GM20000 (cell line): ENCODE measurements around the gene PDGFRB.

ENCODE experiments used
- DNase-seq: peaks from one replicate; pipeline ENCODE4 v3.0.0; 2012; ENCODE audit warnings: low spot score
- TF ChIP-seq, protein P1 (sequence below): IDR thresholded peaks from 2 replicates; pipeline ENCODE4 v1.5.1; 2012; ENCODE audit warnings: mild to moderate bottlenecking, control low read depth; ENCODE audit errors: extremely low read depth, missing control alignments

Gene PDGFRB

GRCh38 chr5:150155258-150156026 lies at the start of gene PDGFRB:
Gene PDGFRB, minus strand, starts transcription at chr5:150155845. Its CDS starts 18,798 bp downstream, at chr5:150137047.
- TF ChIP-seq, protein P1, sequence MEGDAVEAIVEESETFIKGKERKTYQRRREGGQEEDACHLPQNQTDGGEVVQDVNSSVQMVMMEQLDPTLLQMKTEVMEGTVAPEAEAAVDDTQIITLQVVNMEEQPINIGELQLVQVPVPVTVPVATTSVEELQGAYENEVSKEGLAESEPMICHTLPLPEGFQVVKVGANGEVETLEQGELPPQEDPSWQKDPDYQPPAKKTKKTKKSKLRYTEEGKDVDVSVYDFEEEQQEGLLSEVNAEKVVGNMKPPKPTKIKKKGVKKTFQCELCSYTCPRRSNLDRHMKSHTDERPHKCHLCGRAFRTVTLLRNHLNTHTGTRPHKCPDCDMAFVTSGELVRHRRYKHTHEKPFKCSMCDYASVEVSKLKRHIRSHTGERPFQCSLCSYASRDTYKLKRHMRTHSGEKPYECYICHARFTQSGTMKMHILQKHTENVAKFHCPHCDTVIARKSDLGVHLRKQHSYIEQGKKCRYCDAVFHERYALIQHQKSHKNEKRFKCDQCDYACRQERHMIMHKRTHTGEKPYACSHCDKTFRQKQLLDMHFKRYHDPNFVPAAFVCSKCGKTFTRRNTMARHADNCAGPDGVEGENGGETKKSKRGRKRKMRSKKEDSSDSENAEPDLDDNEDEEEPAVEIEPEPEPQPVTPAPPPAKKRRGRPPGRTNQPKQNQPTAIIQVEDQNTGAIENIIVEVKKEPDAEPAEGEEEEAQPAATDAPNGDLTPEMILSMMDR: no peak
- peak; percentile 78 for DNase-seq

GRCh38 chr5:150204590-150204960 lies 48.9 kb upstream of the PDGFRB start:
- TF ChIP-seq, protein P1: no peak
- DNase-seq: no peak

DNA sequence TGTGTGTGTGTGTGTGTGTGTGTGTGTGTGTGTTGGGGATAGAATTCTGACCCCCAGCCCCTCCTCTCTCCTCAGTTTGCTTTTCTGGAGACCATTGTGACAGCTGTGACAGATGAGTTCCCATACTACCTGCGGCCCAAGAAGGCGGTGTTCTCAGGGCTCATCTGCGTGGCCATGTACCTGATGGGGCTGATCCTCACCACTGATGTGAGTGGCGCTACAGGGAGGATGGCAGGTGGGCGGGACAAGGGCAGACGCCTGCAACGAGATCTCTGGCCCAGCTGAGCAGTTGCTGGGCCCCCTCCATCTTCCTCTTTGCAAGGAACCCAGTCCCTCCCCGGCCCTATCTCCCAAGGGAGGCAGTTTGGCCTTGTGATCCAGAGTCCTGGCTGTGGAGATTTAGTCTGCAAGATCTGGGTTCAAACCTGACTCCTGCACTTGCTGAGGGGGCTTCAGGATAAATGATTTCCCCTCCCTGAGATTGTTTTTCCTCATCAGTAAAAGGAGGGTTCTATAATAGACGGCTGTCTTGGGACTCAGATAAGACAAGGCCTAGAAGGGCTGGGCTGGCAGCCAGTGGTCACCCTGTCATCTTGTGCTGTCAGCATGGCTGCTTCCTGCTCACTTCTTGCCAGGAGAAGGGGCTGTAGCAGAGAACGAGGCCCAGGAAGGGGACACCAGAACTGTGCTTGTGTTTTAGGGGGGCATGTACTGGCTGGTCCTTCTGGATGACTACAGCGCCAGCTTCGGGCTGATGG lies 48.4 kb upstream of the PDGFRB start:
- DNase-seq: no peak

GRCh38 chr5:150202501-150202900 lies 46.9 kb upstream of the PDGFRB start:
- TF ChIP-seq, protein P1: no peak
- DNase-seq: no peak

More for the DNA sequence above, 48.4 kb upstream of the PDGFRB start:
- TF ChIP-seq, protein P1: no peak

DNA sequence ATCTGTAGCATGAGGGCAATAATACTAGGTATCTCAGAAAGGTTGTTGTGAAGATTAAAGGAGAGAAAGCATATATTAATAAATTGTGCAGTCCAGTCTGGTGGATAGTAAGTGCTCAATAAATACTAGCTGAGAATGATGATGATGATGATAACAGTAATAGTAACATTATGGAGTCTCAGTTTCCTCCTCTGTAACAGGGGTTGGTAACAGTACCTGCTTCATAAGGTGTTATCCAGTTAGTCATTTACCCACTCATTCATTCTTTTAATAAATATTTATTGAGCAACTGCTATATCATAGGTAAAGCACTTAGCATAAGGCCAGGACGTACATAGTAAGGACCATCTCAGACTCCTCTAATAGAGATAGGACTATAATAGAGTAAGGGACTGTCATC lies 41.8 kb upstream of the PDGFRB start:
- TF ChIP-seq, protein P1: no peak
- DNase-seq: no peak

GRCh38 chr5:150196986-150197385 lies 41.3 kb upstream of the PDGFRB start:
- no peak for DNase-seq
- TF ChIP-seq, protein P1: no peak

DNA sequence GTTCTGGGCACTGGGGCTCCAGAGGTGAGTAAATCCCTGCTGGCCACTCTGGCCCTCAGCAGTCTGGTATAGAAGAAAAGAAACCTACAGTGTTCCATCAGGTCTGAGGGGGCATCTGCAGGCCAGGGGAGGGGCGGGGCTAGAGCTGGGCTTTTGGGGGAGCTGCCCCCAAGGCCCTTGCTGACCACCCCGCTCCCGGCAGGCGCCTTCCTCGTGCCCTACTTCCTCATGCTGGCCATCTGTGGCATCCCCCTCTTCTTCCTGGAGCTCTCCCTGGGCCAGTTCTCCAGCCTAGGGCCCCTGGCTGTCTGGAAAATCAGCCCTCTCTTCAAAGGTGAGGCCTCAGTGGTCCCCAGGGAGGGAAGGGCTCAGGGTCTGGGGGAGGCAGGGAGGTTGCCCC lies 40.9 kb upstream of the PDGFRB start:
- no peak for DNase-seq
- TF ChIP-seq, protein P1: no peak
